ENCODE measurements around the gene ANGEL2.
"Not testable (repeated sequence)": the region's sequence is repeated elsewhere in the genome, so short reads cannot be mapped to it uniquely, and the experiment has no call there.

The ANGEL2 gene, protein sequence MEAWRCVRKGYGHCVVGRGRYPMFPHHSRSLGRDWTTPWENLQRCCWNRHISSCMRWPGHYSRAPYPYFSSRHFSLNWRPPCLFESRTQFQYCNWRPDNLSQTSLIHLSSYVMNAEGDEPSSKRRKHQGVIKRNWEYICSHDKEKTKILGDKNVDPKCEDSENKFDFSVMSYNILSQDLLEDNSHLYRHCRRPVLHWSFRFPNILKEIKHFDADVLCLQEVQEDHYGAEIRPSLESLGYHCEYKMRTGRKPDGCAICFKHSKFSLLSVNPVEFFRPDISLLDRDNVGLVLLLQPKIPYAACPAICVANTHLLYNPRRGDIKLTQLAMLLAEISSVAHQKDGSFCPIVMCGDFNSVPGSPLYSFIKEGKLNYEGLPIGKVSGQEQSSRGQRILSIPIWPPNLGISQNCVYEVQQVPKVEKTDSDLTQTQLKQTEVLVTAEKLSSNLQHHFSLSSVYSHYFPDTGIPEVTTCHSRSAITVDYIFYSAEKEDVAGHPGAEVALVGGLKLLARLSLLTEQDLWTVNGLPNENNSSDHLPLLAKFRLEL

DNA sequence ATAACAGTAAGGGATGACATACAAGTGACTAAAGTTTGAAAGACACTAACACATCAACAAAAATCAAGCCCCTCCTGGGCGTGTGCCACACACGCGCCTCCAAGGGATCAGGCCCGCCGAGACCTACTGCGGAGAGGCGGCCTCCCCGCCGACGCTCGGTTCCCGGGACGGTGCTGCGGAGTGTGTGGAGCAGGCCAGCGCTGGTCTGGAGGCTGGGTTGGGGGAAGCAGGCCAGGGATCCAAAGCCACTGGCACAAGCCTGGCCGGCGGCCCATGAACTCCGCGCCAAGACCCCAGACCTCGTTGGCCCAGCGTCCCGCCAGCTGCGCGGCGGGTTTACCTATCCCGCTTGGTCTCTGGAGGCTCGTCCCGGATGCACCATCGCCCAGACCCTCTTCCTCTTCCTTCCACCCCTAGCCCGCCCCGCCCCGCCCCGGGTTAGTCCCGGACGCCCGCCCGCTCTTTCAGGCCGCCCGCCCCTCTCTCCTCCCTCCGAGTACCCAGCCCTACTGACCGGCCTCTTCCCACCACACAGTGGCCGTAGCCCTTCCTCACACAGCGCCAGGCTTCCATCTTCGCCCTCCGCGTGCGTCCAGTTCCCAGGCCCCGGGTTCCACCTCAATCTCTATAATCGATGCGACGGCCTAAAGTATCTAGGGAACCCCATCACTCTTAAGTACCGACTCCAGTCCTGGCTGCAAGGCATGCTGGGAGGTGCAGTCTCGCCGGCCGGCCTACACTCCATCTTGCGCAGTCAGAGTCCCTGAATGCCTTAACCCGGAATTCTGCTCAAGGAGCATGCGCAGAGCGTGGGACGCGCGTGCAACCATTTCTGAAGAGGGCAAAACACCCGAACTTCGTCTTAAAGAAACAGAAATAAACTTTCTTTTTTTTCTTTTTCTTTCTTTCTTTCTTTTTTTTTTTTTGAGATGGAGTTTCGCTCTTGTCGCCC lies at the start of gene ANGEL2:
Gene ANGEL2 (minus strand): TSS at position 769 of the 952 bp plus-strand sequence. CDS start 196 bp downstream, at position 573.
- DNase-seq, result peak; percentile 97

DNA sequence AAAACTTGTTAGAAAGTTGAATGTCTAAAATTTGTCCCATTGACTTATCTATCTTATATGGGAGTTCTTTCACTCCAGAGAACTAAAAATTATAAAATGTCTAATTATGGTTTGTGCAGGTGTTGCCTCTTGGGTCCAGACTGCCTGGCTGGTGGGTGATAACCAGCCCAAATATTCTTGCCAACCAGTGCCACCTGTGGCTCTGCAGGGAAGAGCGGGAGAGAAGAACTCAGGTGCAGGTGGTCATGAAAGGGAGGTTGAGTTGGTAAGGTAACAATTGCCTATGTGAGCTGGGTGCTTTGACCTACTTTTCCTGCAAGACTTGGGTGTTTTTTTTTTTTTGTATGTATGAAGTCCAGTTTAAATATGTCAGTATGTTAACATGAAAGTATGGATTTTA lies 45.6 kb upstream of the ANGEL2 start:
- DNase-seq, result no peak

DNA sequence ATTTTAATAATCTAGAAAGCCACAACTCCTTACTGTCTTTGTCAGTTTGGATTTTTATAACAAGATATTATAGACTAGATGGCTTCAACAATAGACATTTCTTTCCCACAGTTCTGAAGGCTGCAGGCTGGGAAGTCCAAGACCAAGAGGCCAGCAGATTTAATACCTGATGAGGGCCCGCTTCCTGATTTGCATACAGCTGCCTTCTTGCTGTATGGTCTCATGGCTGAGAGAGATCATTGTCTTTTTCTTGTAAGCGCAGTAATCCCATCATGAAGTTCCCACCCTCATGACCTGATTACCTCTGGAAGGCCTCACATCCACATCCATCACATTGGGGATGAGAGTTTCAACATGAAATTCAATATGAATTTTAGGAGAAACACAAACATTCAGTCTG lies 45.2 kb upstream of the ANGEL2 start:
- no peak for DNase-seq

DNA sequence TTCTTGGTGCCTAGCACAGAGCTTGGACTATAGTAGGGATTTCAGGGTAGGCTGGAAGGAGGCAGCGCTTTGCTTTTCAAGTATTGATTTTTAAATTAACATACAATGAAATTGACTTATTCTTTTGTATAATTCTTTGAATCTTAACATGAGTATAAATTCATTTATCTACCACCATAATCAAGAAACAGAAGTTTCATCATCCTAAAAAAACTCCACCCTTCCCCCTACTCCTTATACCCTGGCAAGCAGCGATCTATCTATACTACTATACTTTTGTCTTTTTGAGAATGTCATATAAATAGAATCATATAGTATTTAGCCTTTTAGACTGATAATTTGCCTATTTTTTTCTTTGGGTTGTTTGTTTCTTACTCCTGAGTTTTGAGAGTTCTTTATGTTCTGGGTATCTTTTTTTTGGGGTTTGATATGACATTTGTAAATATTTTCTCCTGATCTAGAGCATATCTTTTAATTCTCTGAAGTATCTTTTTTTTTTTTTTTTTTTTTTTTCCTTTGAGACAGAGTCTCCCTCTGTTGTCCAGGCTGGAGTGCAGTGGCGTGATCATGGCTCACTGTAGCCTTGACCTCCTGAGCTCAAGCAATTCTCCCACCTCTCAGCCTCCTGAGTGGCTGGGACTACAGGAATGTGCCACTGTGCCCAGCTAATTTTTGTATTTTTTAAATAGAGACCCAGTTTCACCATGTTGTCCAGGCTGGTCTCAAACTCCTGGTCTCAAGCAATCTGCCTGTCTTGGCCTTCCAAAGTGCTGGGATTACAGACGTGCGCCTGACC lies 41.8 kb upstream of the ANGEL2 start:
- DNase-seq, result no peak

DNA sequence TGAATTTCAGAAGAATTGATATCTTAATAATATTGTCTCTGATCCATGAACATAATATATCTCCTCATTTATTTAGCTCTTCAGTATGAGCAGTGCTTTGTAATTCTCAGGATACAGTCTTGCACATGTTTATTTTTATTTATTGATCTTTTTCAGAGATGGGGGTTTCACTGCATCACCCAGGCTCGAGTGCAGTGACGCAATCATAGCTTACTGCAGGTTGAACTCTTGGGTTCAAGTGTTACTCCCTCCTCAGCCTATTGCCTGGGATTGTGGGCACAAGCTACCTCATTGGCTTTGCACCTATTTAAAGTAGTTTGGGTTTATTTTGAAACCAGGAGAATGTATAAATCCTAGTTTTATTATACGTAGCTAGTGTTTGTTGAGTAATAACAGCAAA lies 40.1 kb upstream of the ANGEL2 start:
- DNase-seq, result no peak

DNA sequence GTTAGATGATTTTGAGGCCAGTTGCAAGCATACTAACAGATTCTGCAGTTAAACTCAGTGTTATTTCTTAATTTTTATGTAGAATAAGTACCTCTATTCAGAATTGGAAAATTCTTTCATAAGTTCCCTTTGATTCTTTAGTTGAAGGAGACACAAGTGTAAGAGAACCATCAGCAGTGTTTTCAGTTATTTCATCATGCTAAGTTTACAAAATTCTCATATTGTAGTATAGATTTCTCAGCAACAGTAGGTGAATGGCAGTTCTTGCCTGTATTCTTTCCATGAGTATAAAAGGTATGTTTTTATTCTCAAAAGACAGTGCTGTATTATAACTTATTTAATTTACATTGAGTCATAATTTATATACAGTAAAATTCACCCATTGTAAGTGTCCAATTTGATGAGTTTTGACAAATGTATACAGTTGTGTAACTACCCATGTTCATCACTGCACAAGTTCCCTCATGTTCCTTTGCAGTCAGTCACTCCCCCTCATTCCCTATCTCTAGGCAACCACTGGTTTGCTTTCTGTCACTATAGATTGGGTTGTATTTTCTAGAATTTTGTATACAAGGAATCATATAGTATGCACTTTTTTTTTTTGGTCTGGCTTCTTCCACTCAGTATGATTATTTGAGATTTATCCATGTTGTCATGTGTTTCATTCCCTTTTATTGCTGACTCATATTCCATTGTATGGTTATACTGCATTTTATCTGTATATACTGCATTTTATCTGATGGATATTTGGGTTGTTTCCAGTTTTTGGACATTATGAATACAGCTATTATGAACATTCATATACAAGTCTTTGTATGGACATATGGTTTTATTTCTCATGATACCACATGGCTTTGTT lies 39.3 kb upstream of the ANGEL2 start:
- no peak for DNase-seq

DNA sequence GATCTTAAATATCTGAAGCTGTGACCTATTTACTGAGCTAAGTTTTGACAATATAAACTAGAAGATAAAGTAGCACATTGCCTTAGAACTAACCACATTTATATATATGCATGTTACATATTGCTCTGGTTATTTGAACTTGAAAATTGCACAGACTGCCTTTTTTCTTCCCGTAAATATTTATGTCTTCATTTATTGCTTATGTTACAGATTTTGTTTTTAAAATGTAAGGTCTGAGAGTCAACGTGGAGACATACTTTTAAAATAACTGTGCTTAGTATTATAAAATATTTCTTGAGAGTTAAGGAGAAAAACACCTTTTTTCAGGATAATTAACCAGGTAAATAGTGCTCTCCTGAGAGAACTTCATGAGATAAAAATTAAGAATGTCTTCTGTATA lies 38.5 kb upstream of the ANGEL2 start:
- DNase-seq, result no peak

DNA sequence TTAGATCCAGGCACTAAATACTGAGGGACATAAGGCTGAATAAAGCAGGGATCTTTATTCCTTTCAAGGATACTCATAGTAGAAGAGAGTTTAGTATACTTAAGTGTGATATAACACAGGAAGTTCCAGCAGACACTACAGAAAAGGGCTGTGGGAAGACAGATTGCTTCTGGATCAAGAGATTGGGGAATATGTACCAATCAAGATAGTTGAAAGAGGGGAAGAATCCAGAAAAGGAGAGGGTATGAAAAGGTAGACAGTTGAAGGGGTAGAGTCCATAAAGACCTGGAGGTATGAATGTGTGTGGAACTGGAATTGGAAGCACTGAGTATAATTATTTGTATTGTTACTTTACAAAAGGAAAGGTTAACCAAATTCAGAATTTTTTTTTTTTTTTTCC lies 37.8 kb upstream of the ANGEL2 start:
- DNase-seq, result no peak

DNA sequence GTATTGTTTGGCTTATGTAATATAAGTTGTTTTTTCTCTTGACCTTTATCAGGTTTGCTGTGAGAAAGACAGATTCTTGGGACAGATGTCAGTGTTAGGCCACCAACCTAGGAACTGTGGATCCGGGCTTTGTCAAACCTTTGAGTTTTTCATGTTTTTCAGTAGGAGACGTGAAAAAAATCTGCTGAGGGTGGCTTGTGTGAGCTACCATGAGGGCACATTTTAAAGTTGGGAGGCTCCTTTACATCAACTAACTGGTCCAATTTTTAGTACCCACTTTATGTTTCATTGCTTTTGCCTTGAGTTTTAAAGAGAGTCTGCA lies 36.2 kb upstream of the ANGEL2 start:
- no peak for DNase-seq

DNA sequence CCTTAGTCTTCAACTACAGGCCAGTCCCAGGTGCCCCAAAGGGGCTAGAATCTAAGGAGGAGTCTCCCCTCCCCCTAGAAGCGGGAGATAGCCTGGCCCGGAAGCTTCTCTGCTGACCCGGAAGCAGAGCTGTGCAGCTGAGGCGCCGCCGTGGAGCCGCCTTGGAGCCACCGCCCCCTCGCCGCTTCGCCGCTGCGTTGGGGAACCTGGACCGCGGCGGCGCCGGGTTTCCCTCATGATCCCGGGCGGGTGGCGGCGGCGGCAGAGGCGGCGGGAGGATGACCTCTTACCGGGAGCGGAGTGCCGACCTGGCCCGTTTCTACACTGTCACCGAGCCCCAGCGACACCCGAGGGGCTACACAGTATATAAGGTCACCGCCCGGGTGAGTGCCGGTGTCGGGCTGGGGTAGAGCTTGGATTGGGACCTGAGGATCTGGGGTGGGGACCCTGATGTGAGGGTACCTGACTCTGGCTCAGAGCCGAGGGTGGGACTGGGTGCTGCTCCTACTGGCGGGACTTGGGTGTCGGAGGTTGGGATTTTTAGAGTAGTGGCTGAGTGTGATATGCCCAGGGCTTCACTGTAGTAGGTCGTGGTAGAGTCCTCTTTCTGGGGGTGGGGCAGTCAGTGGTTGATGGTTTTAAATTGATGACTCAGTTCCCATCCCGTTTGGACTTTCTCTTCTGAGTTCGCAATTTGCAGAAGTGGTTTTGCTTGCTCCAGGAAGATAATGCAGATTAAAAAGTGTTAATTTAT lies 35.6 kb upstream of the ANGEL2 start, which contains the start of gene RPS6KC1:
Gene RPS6KC1 (plus strand): TSS at position 115 of the 754 bp plus-strand sequence. CDS start 164 bp downstream, at position 279.
- DNase-seq, result peak; percentile 82

DNA sequence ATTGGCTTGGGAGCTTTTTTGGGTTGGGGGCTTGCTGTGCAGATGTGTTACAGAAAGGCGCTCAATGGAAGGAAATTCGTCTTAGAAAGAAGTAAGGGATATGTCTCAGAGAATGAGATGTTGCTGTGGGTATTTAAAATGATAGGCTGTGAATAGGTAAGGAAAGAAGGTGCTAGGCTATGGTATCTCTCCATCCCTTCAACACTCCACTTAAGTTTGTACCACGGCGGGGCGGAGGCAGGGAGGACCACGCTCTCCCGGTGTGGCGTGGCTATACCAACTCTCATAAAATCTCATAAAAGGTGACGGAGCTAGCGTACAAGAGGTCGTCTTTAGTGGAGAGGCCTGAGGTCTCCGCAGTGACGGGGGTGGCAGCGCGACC lies 35.1 kb upstream of the ANGEL2 start:
- DNase-seq, result no peak

DNA sequence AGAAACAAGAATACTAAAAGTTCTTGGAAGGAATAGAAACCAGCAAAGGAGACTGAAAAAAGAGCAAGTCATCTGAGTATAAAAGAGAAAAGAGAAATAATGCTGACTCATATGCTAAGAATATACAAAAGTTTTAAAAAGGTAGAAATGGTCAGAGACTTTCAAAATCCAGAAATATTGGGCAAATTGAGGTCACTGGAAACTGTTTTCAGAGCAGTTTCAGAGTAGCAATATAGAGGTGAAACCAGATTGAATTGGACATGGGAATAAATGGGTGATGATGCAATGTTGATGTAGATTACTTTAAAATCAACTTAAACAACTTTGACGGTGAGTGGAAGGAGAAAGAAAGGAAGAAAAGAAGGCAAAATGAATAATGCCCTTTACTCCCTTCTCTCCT lies 33.6 kb upstream of the ANGEL2 start:
- DNase-seq, result no peak

DNA sequence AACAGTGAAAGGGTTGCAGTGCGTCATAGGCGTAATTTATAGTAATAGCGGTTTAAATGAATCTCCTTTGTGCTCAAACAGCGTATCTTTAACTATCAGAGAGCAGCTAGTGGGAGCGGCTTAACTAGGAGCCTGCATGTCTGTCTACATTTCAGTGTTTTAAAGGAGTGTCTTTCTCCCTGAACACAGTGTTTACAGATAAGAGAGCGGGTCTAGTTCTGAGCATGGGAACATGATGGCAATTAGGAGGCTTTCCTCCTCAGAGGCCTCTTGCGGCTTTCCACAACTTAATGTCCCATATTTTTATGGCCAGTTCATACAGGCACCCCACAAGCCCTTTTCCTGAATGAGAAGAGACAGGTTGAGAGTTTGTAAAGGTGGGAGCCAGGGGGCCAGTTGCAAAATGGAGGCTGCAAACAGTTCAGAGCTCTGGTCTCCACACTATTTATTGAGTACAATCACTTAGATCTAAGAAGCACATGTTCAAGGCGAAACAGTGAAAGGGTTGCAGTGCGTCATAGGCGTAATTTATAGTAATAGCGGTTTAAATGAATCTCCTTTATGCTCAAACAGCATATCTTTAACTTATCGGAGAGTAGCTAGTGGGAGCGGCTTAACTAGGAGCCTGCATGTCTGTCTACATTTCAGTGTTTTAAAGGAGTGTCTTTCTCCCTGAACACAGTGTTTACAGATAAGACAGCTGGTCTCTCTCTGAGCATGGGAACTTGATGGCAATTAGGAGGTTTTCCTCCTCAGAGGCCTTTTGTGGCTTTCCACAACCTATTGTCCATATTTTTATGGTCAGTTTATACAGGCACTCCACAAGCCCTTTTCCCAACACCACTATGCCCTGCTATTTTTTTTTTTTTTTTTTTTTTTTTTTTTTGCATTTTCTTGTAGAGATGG lies 29.9 kb upstream of the ANGEL2 start:
- DNase-seq, result not testable (repeated sequence)

DNA sequence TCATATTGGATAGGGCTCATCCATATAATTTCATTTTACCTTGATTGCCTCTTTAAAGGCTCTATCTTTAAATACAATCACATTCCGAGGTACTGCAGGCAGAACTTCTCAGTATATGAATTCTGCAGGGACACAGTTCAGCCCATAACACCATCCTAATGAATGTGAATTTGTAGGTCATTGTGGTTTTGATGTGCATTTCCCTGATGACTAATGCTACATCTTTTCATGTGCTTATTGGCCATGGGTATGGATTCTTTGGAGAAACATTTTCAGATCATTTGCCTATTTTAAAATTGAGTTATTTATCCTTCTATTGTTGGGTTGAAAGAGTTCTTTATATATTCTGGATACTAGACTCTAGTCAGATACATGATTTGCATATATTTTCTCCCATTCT lies 25.8 kb upstream of the ANGEL2 start:
- no peak for DNase-seq

DNA sequence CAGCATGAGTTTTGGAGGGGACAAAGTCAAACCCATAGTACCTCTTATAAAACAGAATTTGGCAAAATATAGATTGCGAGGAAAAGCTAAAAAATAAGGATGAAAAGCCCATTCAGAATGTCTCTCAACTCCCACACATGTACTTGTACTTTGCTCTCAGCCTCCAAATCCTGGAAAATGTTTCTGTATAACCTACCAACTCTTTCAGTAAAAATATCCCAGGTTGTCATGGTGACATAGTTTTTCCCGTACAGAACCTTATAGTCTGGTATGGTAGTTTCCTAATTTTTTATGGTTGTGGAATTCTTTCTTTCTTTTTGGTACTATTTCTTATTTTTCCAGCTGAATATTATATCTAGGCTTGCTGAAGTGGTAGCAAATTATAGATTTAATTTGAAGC lies 19.9 kb upstream of the ANGEL2 start:
- no peak for DNase-seq

DNA sequence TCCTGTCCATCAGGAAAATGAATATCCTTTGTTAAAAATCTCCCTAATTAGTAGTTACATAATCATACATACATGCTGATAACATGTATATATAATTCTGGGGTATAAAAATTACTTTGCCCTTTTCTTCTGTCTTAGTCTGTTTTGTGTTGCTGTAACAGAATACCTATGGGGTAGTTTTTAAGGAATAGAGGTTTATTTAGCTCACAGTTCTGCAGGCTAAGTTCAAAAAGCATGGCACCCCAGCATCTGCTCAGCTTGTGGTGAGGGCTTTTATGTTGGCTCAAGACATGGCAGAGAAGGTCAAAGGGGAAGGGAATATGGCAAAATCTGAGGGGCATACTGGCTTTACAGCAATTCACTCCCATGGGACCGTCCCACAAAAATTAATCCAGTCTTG lies 19.0 kb upstream of the ANGEL2 start:
- DNase-seq, result no peak

DNA sequence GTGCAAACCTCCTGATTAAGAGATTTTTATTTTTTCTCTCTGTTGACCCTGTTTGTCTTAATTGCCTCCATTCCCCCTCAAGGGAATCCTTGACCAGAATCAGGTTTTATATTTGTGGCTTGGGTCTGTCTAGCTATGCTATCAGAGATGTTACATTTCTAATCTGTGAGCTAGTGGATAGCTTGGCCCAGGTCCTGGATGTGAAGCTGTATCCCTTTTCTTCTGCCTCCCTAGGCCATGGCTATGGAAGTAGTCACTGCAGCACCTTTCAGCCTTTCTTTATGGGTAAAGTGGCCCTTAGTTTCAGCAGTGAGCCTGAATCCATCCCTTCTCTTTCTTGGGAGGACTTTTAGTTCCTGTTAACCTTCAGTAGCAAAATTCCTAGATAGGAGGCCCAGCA lies 17.0 kb upstream of the ANGEL2 start:
- no peak for DNase-seq

DNA sequence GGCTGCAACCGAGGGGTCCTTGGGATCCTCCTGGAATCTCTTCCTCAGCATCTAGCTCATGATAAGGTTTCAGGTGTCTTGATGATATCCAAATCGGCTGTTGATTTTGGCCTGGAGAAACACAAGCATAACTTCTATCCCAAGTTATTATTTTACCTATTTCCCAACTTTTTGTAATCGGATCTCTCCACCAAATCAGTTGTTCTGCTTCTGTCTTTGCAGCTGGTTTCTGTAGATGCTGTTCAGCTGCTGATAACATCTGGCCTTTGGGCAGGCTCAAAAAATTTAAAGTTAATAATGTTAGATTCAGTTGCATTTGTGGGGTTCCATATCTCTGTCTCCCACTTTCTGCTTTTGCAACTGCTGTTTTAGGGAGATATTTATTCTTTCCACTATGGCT lies 11.4 kb upstream of the ANGEL2 start:
- not testable (repeated sequence) for DNase-seq

DNA sequence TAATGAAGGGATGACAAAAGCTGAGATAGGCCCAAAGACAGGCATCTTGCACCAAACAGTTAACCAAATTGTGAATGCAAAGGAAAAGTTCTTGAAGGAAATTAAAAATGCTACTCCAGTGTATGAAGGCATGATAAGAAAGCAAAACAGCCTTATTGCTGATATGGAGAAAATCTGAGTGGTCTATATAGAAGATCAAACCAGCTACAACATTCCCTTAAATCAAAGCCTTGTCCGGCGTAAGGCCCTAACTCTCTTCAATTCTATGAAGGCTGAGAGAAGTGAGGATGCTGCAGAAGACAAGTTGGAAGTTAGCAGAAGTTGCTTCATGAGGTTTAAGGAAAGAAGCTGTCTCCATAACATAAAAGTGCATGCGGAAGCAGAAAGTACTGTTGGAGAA lies 4.3 kb upstream of the ANGEL2 start:
- DNase-seq, result no peak

DNA sequence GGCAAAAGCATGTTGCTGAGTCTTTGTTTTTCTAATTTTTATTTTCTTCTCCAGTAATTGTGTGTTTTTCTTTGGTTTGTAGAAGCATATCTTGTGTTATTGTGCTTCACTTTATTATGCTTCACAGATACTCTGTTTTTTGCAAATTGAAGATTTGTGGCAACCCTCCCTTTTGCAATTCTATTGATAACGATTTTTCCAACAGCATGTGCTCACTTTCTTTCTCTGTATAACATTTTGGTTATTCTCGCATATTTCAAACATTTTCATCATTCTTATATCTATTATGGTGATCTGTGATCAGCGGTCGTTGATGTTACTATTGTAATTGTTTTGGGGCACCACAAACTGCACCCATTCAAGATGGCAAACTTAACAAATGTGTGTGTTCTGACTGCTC lies 3.8 kb upstream of the ANGEL2 start:
- DNase-seq, result no peak

Data from CD4-positive, alpha-beta T cell treated with Interleukin-10 for 1 hour (primary cell).